Ecto neural progenitor cell (in vitro differentiated cells): Measurements from ENCODE around the gene SEPTIN2.
"Not testable (repeated sequence)": the region's sequence is repeated elsewhere in the genome, so short reads cannot be mapped to it uniquely, and the experiment has no call there.

ENCODE experiments used
- DNase-seq: peaks from one replicate; pipeline ENCODE4 v3.0.0-alpha.2; 2018; ENCODE audit warnings: low spot score

Gene SEPTIN2

DNA sequence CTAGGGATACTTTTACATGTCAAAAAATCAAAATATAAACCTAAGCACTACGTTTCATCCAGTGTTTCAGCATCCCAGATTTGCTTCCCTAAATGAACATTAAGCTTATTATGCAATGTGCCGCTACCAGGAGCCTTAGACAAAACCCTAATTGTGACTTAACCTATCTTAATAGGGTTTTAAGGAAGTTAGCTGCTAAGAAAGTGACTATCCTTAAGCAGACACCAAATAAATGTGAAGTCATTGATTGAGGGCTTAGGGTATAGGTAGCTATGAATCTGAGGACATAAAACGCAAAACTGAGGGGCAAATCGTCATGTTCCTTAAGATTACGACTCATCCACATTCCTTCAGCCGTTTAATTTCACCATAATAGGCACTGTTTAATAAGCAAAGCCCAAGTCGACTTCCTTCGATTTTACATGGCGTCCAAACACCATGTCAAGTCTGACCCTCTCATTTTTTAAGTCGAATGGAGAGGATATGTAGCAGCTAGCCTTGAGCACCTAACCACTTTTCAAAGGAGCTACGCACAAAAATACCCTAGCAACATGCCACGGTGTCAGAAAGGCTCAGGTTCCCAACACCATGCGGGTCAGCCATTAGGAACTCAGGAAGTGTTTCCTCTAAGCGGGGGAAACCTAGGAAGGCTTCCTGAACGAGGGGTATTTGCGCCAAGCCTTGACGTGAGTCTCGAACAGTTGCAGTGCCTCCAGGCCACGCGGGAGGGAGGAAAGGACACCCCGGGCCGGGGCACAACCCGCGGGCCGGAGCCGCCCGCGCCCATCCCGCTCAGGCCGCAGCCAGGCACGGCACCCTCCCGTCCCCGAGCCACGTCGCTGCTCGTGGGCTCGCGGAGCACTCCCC, 1.3 kb upstream of the SEPTIN2 start:
- DNase-seq = no peak

DNA sequence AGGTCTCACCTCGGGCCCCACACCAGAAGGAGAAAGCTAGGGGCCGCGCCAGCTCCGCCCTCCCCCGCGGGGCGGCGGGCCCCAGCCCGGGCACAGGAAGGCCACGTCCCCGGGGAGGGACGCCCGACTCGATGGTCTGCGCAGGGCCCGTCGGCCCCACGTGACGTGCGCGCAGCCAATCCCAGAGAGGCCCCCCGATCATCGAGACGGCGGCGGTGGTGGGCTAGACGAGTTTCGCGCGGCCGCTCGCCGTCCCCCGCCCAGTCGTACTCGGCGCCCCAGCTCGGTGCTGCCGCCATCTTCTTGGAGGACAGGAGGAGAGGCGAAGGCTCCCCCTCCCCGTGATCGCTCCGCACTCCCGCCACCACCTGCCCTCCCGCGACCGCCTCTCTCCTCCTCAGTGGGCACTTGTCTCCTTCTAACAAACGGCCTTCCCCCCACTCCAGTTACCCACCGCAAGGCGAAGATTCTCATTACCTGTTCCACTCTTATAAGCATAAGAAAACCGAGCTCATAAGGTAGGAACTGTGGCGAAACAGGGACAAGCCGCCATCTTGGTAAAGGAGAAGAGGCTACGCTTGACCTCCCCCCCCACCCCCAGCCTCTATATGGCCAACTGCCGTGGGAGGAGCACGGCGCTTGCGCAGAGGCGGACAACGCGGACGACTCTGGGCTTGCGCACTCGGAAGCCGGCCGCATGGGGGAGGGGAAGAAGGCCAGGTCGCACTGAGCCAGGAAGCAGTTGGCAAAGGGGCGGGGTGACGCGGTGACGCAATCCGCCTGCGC, 439 bp upstream of the SEPTIN2 start, which contains the start of gene HDLBP:
TSS of gene HDLBP (minus strand) at position 580 of the 786 bp plus-strand sequence. CDS start 48,803 bp downstream, outside the sequence.
- DNase-seq = peak; percentile 100

DNA sequence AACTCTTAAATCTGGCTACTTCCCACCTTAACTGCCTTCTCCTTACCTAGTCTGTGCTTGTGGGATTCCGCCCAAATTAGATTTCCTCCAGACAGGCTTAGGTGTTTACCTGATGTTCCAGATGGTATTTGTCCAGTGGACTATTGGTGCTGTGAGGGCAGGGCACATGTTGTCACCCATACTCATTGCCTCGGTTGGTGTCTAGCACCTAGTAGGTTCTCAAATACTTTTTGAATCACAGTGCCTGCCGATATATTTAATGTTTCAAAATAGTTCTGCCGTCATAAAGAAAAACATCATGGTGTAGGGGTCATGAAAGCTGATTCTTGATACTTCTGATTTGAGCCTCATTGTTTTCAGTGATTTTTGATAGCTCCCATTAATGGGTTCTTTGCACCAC, 1.1 kb downstream of the SEPTIN2 start:
- DNase-seq = no peak

DNA sequence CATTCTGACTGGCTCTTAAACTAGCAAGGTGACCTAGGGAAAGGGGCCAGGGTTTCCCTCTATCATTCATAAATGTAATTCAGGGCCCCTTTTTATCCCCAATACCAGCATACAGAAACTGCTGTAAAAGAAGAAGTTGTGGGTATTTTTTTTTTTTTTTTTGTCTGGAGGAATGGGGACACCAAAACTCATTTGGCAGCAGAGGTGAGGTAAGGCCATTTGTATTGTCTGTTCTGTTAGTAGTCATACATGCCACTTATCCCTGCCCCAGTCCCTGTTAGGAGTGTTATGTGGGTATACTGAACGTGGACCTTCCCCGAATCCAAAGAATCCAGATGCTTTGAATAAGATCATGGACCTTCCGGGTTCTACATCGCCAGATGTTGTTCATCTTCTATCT, 1.7 kb downstream of the SEPTIN2 start:
- DNase-seq = no peak

DNA sequence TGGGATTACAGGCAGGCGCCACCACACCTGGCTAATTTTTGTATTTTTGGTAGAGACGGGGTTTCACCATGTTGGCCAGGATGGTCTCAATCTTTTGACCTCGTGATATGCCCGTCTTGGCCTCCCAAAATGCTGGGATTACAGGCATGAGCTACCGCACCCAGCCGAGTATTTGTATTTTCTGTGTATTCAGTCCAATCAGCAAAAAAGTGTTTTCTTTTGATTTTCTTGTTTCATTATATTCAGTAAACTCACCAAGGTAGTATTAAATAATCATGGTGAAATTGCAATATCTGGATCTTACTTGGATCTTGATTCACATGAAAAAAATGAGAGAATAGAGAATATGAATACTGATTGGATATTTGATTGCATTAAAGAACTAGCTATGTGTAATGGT, 3.1 kb downstream of the SEPTIN2 start:
- DNase-seq = not testable (repeated sequence)

DNA sequence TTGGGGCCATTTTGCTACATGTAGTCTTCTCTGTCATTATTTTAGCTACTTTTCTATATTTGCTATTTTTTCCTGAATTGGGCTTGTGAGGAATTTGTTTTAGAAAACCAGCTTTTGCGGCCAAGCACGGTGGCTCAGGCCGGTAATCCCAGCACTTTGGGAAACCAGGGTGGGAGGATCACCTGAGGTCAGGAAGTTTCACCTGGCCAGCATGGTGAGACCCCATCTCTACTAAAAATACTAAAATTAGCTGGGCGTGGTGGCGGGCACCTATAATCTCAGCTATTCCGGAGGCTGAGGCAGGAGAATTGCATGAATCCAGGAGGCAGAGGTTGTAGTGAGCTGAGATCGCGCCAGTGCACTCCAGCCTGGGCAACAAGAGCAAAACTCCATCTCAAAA, 4.7 kb downstream of the SEPTIN2 start:
- DNase-seq = no peak

DNA sequence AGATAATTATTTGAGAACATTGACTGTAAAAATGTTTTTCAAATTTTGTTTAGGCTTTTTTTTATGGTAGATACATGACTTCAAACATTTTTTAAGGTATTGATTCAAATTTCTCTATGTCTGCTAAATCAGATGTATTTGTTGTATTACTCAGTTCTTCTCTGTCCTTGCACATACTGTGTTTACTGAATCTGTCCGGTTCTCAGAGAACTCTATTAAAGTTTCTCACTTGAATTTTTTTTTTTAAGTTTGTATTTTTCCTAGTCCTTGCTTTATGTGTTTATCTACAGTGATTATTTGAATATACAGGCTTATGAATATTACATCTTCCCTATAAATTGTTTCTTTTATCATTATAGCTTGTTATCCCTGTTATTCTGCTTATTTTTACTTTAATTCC, 5.3 kb downstream of the SEPTIN2 start:
- DNase-seq = no peak

DNA sequence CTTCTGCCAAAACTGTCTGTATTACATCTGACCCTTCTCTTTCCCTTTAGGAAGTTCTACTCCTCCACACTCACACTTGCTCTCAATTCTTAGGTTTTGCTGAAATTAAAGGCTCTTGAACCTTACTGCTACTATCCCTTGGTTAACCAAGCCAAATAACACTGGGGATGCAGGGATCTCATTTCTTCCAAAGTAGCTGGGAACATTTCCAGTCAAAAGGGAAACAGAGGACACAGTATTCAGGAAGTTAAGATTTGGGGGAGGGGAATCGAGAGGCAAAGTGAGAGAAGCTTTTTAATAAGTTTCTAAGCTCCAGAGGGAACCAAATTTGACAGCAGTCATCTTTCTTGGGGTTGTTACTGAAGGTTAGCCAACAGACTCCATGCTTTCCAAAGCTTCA, 6.2 kb downstream of the SEPTIN2 start:
- no peak for DNase-seq

DNA sequence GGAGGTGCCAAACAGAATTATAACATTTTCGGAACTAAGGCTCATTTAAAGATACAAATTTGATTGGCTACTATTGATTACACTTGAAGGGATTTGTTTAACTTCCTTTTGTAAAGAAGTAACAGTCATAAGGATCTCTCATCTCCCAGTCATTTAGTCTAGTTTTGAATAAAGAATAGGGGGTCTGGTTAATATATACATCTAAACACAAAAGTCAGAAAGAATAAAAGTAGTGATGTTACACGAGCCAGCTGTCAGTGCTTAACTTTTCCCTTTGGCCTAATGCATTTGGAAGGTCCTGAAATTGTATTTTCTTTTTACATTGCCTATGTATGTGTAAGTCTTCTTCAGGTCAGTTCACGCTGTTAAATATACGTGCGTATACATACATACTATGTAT, 8.1 kb downstream of the SEPTIN2 start:
- no peak for DNase-seq

DNA sequence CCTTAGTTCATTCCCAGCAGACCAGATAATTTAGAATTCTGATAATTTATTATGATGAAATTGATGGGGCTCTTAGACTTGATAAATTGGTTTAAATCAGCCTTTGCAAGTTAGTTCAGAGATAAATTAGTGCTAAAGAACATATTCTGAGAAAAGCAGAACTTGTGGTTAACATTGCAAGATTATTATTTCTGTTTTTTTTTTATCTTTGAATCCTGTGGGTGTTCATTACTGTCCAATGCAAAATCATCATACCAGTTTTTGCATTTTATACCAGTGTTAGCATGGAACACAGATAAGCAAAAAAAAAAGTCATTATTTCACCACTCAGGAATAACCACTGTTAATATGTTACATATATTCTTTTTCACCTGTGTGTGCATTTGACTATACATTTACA, 9.1 kb downstream of the SEPTIN2 start:
- DNase-seq = no peak

DNA sequence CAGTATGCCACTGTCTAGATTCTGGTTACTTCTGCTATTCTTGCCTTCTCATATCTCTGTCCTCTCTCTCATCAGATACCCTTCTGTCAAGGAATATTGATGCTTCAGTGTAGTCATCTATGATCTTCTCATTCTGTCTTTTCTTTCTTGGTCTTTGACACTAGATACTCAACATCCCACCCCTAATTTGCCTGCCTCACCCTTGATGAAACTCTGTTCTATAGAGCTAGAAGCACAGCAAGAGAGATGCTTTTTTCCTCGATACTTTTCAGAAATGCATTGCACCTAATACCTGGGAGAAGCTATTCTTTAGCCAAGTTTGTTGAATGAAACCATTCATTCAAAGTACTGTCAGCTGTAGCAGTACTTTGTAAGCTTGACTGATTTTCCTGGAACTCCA, 9.5 kb downstream of the SEPTIN2 start:
- DNase-seq = no peak

DNA sequence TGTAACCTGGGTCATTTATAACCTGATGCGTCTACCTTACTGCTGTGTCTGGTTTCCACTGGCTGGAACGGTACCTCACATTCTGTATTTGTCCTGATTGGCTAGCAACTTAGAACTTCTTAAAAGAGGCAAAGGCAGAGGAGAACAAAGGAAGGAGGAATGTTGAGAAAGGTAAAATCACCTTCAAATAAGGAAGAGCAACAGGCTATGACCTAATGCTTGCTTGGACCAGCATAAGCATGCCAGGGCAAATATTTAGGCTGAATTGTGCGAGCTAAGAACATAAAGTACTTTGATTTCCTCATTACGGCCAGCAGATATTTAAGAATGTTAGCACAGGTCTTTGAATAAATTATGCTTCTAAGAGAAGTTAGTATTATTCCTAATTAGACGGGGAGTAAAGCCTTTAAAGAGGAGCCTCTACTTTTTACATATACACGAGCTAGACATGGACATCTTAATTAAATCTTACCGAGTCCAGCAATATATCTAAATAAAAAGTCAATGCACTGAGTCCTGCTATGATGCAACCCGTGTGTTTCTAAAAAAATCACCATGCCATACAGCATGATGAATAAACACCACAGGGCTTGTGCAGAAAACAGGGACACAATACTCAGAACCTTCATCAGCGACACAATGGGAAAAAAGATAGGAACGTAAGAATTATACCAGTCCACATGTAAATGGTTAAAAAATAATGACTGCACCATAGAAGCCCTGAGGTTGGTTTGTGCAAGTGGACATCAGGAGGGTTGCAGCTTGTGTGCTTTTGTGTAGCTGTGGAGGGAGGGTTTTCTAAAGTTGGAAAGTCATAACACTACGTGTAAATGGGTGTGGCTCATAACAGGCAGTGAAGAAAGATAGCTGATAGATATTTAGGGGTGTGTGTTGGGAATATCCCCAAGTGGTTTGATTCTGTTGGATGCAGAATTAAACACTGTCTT, 14.2 kb downstream of the SEPTIN2 start:
- no peak for DNase-seq

DNA sequence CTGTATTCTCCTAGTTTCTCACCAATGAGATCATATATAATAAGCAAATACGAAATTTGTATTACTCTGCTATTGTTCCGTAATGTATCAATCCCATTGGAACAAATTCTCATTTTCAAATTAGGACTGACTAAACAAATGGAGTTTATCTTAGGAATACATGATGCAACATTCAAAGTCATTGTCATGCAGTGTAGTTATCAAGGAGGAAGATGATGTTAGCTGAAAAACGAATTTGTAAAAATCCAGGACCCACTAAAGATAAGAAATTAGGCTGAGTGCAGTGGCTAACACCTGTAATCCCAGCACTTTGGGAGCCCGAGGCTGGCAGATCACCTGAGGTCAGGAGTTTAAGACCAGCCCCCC, 14.9 kb downstream of the SEPTIN2 start:
- DNase-seq = no peak

DNA sequence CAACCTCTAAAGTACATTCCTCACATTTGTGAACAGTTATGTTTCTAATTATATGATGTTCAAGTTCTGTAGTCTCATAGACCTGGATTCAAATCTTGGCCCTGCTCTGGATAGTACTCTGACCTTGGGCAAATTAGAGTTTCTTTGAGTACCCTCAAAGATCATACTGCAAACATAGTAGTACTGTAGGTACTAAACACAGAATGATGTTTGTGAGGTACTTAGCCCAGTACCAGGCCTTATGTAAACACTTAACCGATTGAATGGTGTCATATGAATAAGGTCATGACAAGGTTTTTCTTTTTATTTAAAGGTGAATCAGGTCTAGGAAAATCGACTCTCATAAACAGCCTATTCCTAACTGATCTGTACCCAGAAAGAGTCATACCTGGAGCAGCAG, 19.1 kb downstream of the SEPTIN2 start:
- no peak for DNase-seq

DNA sequence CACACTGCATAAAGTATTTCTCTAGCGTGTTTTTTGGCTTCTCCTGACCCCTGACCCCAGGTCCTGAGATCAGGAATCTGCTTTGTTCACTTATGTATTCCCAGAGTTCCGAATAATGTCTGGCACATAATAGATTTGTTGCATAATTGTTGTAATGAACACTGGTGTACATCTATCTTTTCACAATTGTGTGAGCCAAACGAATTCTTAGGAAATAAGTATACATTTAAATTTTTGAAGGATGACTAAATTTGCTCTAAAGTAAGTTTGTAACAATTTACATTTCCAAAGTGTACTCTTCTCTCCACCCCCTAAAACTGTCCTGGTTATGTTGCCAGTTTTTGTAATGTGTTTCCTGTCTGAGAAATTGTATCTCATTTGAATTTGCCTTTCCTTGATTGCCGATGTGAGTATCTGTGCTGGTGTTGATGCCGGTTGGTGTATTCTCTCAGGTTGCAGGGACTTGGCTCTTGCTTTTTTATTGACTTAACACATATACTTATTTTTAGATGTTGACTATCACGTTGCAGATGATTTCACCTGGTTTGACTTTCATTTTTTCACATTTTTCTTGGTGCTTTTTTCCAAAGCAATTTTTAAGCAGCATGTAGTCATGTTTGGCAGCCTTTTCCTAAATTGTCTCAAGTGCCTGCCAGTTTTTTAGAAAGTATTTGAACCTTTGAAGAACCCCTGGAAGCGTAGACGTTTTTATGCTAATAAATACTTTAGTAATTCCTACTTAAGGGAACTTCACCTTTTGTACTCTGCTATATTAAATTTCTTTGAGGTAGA, 24.3 kb downstream of the SEPTIN2 start:
- DNase-seq = no peak

DNA sequence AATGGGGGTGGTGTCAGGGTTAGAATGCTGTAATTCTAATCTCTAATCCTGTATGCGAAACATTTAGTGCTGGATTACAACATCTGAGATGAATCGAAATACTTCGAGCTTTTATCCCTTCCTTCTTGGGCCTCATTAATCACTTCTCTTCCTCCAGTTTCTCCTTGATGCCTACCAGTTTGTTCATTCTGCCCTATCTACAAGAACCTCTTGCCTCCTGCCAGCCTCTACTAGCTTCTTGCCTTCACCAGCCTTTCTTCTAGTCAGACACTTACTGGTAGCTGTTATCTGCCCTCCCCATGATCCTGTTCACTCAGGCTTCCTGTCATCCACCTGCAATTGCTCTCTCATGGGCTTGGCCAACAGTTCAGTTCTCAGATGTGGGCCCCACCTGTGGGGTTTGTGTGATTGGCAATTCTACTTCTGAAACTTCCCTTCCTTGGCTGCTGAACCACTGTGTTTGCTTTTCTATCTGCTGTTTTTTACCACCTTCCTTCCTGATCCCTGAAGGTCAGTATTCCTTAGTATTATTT, 25.0 kb downstream of the SEPTIN2 start:
- DNase-seq = no peak

DNA sequence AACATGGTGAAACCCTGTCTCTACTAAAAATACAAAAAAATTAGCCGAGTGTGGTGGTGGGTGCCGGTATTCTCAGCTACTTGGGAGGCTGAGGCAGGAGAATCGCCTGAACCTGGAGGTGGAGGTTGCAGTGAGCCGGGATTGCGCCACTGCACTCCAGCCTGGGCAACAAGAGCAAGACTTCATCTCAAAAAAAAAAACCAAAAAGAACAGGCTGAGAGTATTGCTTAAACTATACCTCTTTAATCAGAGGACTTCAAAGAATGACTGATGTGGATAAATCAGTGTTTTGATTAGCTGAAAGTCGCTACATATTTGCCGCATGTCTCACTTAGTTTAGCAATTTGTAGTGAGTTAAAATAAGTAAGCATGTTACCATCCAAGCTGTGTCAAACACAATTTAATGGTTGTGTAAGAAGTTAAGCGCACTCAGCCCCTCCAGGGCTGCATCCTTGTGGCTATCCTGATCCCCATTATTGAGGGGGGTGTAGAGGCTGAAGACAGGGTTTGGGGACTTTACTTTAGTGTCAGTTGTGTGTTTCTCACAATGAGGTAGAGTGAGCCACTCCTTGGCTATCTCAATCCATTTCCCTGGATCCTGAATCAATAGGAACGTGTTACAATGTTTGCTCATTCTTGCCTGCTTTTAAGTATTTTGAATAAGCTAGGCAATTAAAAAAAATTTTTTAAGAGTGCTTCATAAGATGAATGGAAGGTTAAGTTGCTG, 29.4 kb downstream of the SEPTIN2 start:
- DNase-seq = no peak

DNA sequence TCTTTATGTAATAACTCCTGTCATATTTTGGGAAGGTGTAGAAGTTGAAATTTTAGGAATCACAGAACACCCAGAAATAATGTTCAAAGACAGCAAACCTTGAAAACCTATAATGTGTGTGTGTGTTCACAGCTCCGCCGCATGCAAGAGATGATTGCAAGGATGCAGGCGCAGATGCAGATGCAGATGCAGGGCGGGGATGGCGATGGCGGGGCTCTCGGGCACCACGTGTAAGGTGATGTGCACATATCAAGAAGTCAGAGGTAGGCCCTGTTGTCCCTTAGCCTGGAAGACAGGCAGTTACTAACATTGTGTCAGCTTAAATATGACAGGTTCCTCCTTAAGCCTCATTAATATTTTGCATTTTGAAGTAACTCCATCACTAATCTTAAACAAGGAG, 34.2 kb downstream of the SEPTIN2 start:
- no peak for DNase-seq

DNA sequence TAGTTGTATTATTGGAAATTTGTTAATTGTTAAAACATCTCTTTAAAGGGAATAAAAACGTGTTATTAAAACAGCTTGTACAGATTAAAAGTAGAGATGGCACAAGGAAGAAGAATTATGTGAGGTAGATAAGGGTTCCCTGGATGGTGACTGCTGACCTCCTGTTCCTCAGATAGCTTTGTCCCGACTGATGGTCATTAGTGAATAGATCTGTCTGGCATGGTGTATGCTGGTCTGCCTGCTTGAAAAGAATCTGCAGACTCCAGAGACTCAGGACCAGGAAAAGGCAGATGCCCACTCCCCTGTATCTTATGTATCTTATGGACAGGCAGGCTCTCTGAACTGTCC, 34.8 kb downstream of the SEPTIN2 start:
- DNase-seq = no peak

DNA sequence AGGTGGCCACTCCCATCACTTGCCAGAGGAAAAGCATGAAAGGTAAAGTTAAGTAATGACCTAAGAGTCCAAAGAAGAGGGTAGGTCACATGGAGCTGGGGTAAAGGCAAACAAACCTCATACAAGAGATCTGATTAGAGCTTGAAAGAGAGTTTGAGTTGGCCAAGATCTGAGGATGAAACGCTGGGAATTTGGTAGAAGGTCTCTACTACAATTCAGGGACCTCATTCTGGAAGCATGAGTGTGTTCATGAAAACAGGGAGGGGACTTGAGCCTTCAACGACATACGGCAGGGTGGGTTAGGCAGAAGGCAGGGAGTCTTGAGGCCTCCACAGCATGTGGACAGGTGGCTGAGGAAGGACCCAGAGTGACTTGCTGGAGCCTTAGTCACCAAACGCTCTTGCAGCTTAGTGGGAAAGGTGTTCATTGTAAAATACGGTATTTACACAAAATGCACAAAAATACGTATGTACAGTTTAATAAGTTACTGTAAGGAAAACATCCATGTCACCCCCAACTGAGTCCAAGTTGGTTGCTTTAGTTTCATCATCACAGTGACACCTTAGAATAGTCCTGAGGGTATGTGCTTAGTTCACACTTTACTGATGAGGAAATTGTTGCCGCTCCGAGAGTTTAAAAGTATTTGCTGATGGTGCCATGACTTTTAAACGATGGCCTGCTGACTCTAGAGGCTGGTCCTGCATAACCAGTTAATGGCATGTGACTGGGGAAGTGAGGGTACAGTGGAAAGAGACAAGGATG, 35.3 kb downstream of the SEPTIN2 start:
- no peak for DNase-seq
